Peyer's patch (tissue), 4 donors: ENCODE results near the gene ARID2.

Source experiments
- POLR2A ChIP-seq, 2 donors: fragments of 450-650 bp; IDR thresholded peaks; one replicate each; pipeline ENCODE4 v1.5.1; 2017; ENCODE audit warnings: antibody characterized with exemption in 2 of 2, mild to moderate bottlenecking in 2 of 2, moderate library complexity in 2 of 2
- TF ChIP-seq, protein P1 (sequence below), 6 experiments: fragments of 450-650 bp in 4 of 6; fragments of 200-600 bp in 2 of 6; sonication (generic) in 1 of 6; IDR thresholded peaks; one replicate each; pipeline ENCODE4 v1.5.1; 2017 to 2019; ENCODE audit warnings: antibody characterized with exemption in 6 of 6, mild to moderate bottlenecking in 3 of 6, moderate library complexity in 1 of 6

DNA sequence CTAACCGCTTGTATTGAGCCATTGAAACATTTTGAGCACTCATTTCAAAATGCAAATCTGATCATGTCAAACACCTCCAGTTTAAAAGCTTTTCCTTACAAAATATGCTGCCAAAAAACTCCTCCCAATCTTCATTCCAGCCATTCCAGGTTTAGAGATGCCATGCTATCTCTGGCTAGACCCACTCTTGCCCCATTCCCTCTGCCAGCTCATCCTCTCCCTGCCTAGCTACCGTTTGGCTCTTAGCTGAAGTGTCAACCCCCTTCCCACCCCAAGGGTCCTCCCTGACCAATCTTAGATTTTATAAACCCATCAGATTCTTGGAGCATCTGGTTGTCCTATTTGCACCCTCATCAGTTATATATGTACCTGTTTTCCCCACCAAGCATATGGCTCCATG, 185.9 kb downstream of the ARID2 start:
- no peak for TF ChIP-seq POLR2A (IDR thresholded peaks at IDR 0.05)
- TF ChIP-seq, protein P1, sequence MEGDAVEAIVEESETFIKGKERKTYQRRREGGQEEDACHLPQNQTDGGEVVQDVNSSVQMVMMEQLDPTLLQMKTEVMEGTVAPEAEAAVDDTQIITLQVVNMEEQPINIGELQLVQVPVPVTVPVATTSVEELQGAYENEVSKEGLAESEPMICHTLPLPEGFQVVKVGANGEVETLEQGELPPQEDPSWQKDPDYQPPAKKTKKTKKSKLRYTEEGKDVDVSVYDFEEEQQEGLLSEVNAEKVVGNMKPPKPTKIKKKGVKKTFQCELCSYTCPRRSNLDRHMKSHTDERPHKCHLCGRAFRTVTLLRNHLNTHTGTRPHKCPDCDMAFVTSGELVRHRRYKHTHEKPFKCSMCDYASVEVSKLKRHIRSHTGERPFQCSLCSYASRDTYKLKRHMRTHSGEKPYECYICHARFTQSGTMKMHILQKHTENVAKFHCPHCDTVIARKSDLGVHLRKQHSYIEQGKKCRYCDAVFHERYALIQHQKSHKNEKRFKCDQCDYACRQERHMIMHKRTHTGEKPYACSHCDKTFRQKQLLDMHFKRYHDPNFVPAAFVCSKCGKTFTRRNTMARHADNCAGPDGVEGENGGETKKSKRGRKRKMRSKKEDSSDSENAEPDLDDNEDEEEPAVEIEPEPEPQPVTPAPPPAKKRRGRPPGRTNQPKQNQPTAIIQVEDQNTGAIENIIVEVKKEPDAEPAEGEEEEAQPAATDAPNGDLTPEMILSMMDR (IDR thresholded peaks at IDR 0.05): no peak
